ENCODE data around the gene ZNF496.
"Not testable (repeated sequence)": the region's sequence is repeated elsewhere in the genome, so short reads cannot be mapped to it uniquely, and the experiment has no call there.

Gene ZNF496

GRCh38 chr1:247331525-247332214 lies at the start of gene ZNF496:
TSS of gene ZNF496 (minus strand) at chr1:247331867. CDS start at chr1:247329578, 2,289 bp downstream.
- DNase-seq (ENCODE audit: low spot score), result peak; percentile 91

GRCh38 chr1:247378334-247379073 lies 46.8 kb upstream of the ZNF496 start:
- DNase-seq (ENCODE audit: low spot score), result no peak

GRCh38 chr1:247377656-247378055 lies 46.0 kb upstream of the ZNF496 start:
- not testable (repeated sequence) for DNase-seq (ENCODE audit: low spot score)

- no peak for DNase-seq (ENCODE audit: low spot score)
These were observed 45.0 kb upstream of the ZNF496 start for GRCh38 chr1:247376659-247377058.

GRCh38 chr1:247375747-247376146 lies 44.1 kb upstream of the ZNF496 start:
- DNase-seq (ENCODE audit: low spot score), result no peak

- DNase-seq (ENCODE audit: low spot score), result not testable (repeated sequence)
These were observed 43.1 kb upstream of the ZNF496 start for GRCh38 chr1:247374651-247375334.

- DNase-seq (ENCODE audit: low spot score), result no peak
These were observed 42.1 kb upstream of the ZNF496 start for GRCh38 chr1:247373721-247374141.

GRCh38 chr1:247371801-247372259 lies 40.2 kb upstream of the ZNF496 start:
- DNase-seq (ENCODE audit: low spot score), result no peak

GRCh38 chr1:247370786-247371732 lies 39.4 kb upstream of the ZNF496 start:
- peak; percentile 29 for DNase-seq (ENCODE audit: low spot score)

GRCh38 chr1:247368490-247369145 lies 37.0 kb upstream of the ZNF496 start:
- DNase-seq (ENCODE audit: low spot score), result no peak

- peak; percentile 28 for DNase-seq (ENCODE audit: low spot score)
These were observed 36.2 kb upstream of the ZNF496 start for GRCh38 chr1:247367786-247368422.

GRCh38 chr1:247366926-247367645 lies 35.4 kb upstream of the ZNF496 start:
- no peak for DNase-seq (ENCODE audit: low spot score)

- DNase-seq (ENCODE audit: low spot score), result not testable (repeated sequence)
These were observed 34.7 kb upstream of the ZNF496 start for GRCh38 chr1:247366345-247366744.

- no peak for DNase-seq (ENCODE audit: low spot score)
These were observed 33.4 kb upstream of the ZNF496 start for GRCh38 chr1:247365023-247365422.

- not testable (repeated sequence) for DNase-seq (ENCODE audit: low spot score)
These were observed 31.3 kb upstream of the ZNF496 start for GRCh38 chr1:247363000-247363399.

GRCh38 chr1:247362153-247362552 lies 30.5 kb upstream of the ZNF496 start:
- peak; percentile 16 for DNase-seq (ENCODE audit: low spot score)

GRCh38 chr1:247360991-247361731 lies 29.5 kb upstream of the ZNF496 start:
- DNase-seq (ENCODE audit: low spot score), result no peak

GRCh38 chr1:247360116-247360898 lies 28.6 kb upstream of the ZNF496 start:
- DNase-seq (ENCODE audit: low spot score), result no peak
